GM19372 (cell line): ENCODE results near the gene CDYL.
A peak's percentile ranks its signal among the peaks of the same experiment; 100 is the strongest.

ENCODE experiments used
- ATAC-seq: cut with Tn5 transposase; IDR thresholded peaks from one replicate; pipeline ENCODE4 v1.9.1; 2021; ENCODE audit warnings: mild to moderate bottlenecking, low read depth, moderate library complexity; ENCODE audit not compliant: unreplicated experiment

CDYL gene

GRCh38 chr6:4802312-4802935 is 26.2 kb downstream of the CDYL start:
- ATAC-seq: peak; percentile 60

GRCh38 chr6:4803343-4803744 is 27.1 kb downstream of the CDYL start:
- no peak for ATAC-seq

GRCh38 chr6:4804095-4804494 is 27.9 kb downstream of the CDYL start:
- ATAC-seq: no peak

GRCh38 chr6:4805553-4806336 is 29.5 kb downstream of the CDYL start:
- no peak for ATAC-seq

GRCh38 chr6:4806337-4806725 is 30.1 kb downstream of the CDYL start:
- no peak for ATAC-seq

- ATAC-seq: no peak
Measured at GRCh38 chr6:4806791-4807190, 30.6 kb downstream of the CDYL start.

GRCh38 chr6:4808396-4808795 is 32.2 kb downstream of the CDYL start:
- ATAC-seq: no peak

- ATAC-seq: no peak
Measured at GRCh38 chr6:4809999-4810918, 34.1 kb downstream of the CDYL start.

GRCh38 chr6:4812068-4812467 is 35.9 kb downstream of the CDYL start:
- ATAC-seq: no peak

- ATAC-seq: no peak
Measured at GRCh38 chr6:4813055-4813454, 36.9 kb downstream of the CDYL start.

- ATAC-seq: peak; percentile 53
Measured at GRCh38 chr6:4814212-4814611, 38.0 kb downstream of the CDYL start.

- ATAC-seq: no peak
Measured at GRCh38 chr6:4814987-4815386, 38.8 kb downstream of the CDYL start.

- no peak for ATAC-seq
Measured at GRCh38 chr6:4815584-4815983, 39.4 kb downstream of the CDYL start.

- no peak for ATAC-seq
Measured at GRCh38 chr6:4816904-4817303, 40.7 kb downstream of the CDYL start.

GRCh38 chr6:4817551-4817950 is 41.3 kb downstream of the CDYL start:
- no peak for ATAC-seq

GRCh38 chr6:4818272-4818938 is 42.2 kb downstream of the CDYL start:
- ATAC-seq: no peak

GRCh38 chr6:4819706-4820283 is 43.6 kb downstream of the CDYL start:
- ATAC-seq: no peak

GRCh38 chr6:4820704-4821276 is 44.6 kb downstream of the CDYL start:
- ATAC-seq: no peak

GRCh38 chr6:4822476-4822875 is 46.3 kb downstream of the CDYL start:
- no peak for ATAC-seq

- ATAC-seq: no peak
Measured at GRCh38 chr6:4828187-4828698, 52.0 kb downstream of the CDYL start.
